Neural cell (in vitro differentiated cells): ENCODE measurements around the gene SUSD3. TPM values are rescaled to one million over a fixed set of nuclear protein-coding genes. Genes with fewer than 3 reads are reported as not detected.

ENCODE experiments used
- H2AFZ ChIP-seq: fragments of 200-600, 300-800 bp; sonication (generic), shearing (Covaris generic); 2 replicates; pipeline ENCODE4 v1.6.0; 2014; ENCODE audit warnings: low read depth, mild to moderate bottlenecking, antibody characterized with exemption, low read length, moderate library complexity
- H3F3A ChIP-seq: fragments of 200-600 bp; shearing (Covaris generic); 2 replicates; pipeline ENCODE4 v1.6.1; 2016; ENCODE audit warnings: mild to moderate bottlenecking, moderate library complexity, mixed read lengths, antibody characterized with exemption, low read length; ENCODE audit not compliant: insufficient read depth, poor library complexity, severe bottlenecking
- H3K27ac ChIP-seq: fragments of 200-600, 300-800 bp; sonication (generic), shearing (Covaris generic); 2 replicates; pipeline ENCODE4 v1.5.1; 2014; ENCODE audit warnings: mild to moderate bottlenecking, low read length, moderate library complexity
- H3K27me3 ChIP-seq: fragments of 300-800, 200-600 bp; sonication (generic), shearing (Covaris generic); 2 replicates; pipeline ENCODE4 v1.6.0; 2014; ENCODE audit warnings: mild to moderate bottlenecking, low read depth, low read length, moderate library complexity; ENCODE audit not compliant: insufficient read depth
- H3K36me3 ChIP-seq: fragments of 300-800, 200-600 bp; sonication (generic), shearing (Covaris generic); 2 replicates; pipeline ENCODE4 v1.5.1; 2014; ENCODE audit warnings: mild to moderate bottlenecking, antibody characterized with exemption, low read length, moderate library complexity; ENCODE audit not compliant: insufficient read depth
- H3K4me2 ChIP-seq: fragments of 300-800, 200-600 bp; sonication (generic), shearing (Covaris generic); 2 replicates; pipeline ENCODE4 v1.6.0; 2014; ENCODE audit warnings: mild to moderate bottlenecking, low read length
- H3K4me3 ChIP-seq: fragments of 300-800, 200-600 bp; sonication (generic), shearing (Covaris generic); 2 replicates; pipeline ENCODE4 v1.5.1; 2014; ENCODE audit warnings: mild to moderate bottlenecking, low read length, moderate library complexity
- H3K79me2 ChIP-seq: fragments of 200-600 bp; shearing (Covaris generic); replicated peaks from 2 replicates; pipeline ENCODE4 v1.6.0; 2014; ENCODE audit warnings: mild to moderate bottlenecking, low read length, moderate library complexity; ENCODE audit not compliant: insufficient read depth
- H3K9ac ChIP-seq: fragments of 300-800, 200-600 bp; sonication (generic), shearing (Covaris generic); 2 replicates; pipeline ENCODE4 v1.6.1; 2016; ENCODE audit warnings: mild to moderate bottlenecking, low read length, mixed read lengths
- H3K9me2 ChIP-seq: fragments of 200-600 bp; shearing (Covaris generic); 2 replicates; pipeline ENCODE4 v1.6.1; 2016; ENCODE audit warnings: mild to moderate bottlenecking, low read length, mixed read lengths; ENCODE audit not compliant: insufficient read depth
- H3K9me3 ChIP-seq: fragments of 200-600, 300-800 bp; sonication (generic), shearing (Covaris generic); 2 replicates; pipeline ENCODE4 v1.6.1; 2016; ENCODE audit warnings: mild to moderate bottlenecking, mixed run types, low read length, moderate library complexity, mixed read lengths
- H4K20me1 ChIP-seq: fragments of 200-600 bp; shearing (Covaris generic); 2 replicates; pipeline ENCODE4 v1.6.1; 2016; ENCODE audit warnings: mild to moderate bottlenecking, mixed run types; ENCODE audit not compliant: insufficient read depth
- EP300 ChIP-seq: fragments of 450-650 bp; conservative IDR thresholded peaks from 2 replicates; pipeline ENCODE4 v1.6.1; 2014; ENCODE audit warnings: antibody characterized with exemption, mild to moderate bottlenecking, moderate library complexity; ENCODE audit not compliant: poor library complexity, severe bottlenecking
- EZH2 ChIP-seq: fragments of 200-600, 300-800 bp; shearing (Covaris generic), sonication (generic); IDR thresholded peaks from 2 replicates; pipeline ENCODE4 v1.6.1; 2014; ENCODE audit warnings: antibody characterized with exemption, low read length, borderline replicate concordance, mild to moderate bottlenecking; ENCODE audit not compliant: insufficient read depth, poor library complexity, severe bottlenecking
- MXI1 ChIP-seq: fragments of 450-650 bp; conservative IDR thresholded peaks from 2 replicates; pipeline ENCODE4 v1.6.1; 2014; ENCODE audit warnings: antibody characterized with exemption, mild to moderate bottlenecking; ENCODE audit not compliant: poor library complexity, severe bottlenecking
- POLR2AphosphoS5 ChIP-seq: IDR thresholded peaks from 2 replicates; pipeline ENCODE4 v1.6.1; 2012
- RAD21 ChIP-seq: fragments of 450-650 bp; conservative IDR thresholded peaks from 2 replicates; pipeline ENCODE4 v1.6.1; 2014; ENCODE audit warnings: antibody characterized with exemption, mild to moderate bottlenecking, moderate library complexity
- SMC3 ChIP-seq: fragments of 450-650 bp; conservative IDR thresholded peaks from 2 replicates; pipeline ENCODE4 v1.6.1; 2014; ENCODE audit warnings: antibody characterized with exemption, mild to moderate bottlenecking, moderate library complexity; ENCODE audit not compliant: poor library complexity
- TAF1 ChIP-seq: IDR thresholded peaks from 2 replicates; pipeline ENCODE4 v1.6.1; 2012; ENCODE audit warnings: low read depth
- polyA plus RNA-seq: library from polyadenylated mRNA; depleted of rRNA; stranded (reverse); fragments of >200 nt; gene quantifications from 2 replicates; pipeline ENCODE4 v1.2.3, GENCODE V29; 2014
- TF ChIP-seq, protein P1 (sequence below): IDR thresholded peaks from 2 replicates; pipeline ENCODE4 v1.6.1; 2012; ENCODE audit warnings: borderline replicate concordance
- TF ChIP-seq, protein P2 (sequence below): fragments of 450-650 bp; IDR thresholded peaks from 2 replicates; pipeline ENCODE4 v1.5.1; 2014; ENCODE audit warnings: antibody characterized with exemption, mild to moderate bottlenecking, moderate library complexity; ENCODE audit not compliant: poor library complexity, severe bottlenecking

SUSD3 gene
- polyA plus RNA-seq, 1 donor from 2014 or later = not detected

- no peak overlapping the region for H3K4me2 ChIP-seq
- no peak overlapping the region for H2AFZ ChIP-seq
- no peak overlapping the region for H3K4me3 ChIP-seq
- H3K9me2 ChIP-seq = no peaks in the 10 kb centered on the region
- no peaks in the 10 kb centered on the region for H4K20me1 ChIP-seq
- H3K9me3 ChIP-seq = no peaks in the 10 kb centered on the region
- TF ChIP-seq EP300 (no peak), EZH2 (no peak), POLR2AphosphoS5 (no peak)
- TF ChIP-seq, protein P1, sequence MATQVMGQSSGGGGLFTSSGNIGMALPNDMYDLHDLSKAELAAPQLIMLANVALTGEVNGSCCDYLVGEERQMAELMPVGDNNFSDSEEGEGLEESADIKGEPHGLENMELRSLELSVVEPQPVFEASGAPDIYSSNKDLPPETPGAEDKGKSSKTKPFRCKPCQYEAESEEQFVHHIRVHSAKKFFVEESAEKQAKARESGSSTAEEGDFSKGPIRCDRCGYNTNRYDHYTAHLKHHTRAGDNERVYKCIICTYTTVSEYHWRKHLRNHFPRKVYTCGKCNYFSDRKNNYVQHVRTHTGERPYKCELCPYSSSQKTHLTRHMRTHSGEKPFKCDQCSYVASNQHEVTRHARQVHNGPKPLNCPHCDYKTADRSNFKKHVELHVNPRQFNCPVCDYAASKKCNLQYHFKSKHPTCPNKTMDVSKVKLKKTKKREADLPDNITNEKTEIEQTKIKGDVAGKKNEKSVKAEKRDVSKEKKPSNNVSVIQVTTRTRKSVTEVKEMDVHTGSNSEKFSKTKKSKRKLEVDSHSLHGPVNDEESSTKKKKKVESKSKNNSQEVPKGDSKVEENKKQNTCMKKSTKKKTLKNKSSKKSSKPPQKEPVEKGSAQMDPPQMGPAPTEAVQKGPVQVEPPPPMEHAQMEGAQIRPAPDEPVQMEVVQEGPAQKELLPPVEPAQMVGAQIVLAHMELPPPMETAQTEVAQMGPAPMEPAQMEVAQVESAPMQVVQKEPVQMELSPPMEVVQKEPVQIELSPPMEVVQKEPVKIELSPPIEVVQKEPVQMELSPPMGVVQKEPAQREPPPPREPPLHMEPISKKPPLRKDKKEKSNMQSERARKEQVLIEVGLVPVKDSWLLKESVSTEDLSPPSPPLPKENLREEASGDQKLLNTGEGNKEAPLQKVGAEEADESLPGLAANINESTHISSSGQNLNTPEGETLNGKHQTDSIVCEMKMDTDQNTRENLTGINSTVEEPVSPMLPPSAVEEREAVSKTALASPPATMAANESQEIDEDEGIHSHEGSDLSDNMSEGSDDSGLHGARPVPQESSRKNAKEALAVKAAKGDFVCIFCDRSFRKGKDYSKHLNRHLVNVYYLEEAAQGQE = no peak
- H3F3A ChIP-seq = no peaks in the 10 kb centered on the region
- no peak overlapping the region for H3K27ac ChIP-seq
- H3K27me3 ChIP-seq = no peaks in the 10 kb centered on the region
- H3K79me2 ChIP-seq = no peaks in the 10 kb centered on the region
- no peak overlapping the region for H3K9ac ChIP-seq
- H3K36me3 ChIP-seq = no peaks in the 10 kb centered on the region
Observed at GRCh38 chr9:93049491-93049890, 9.0 kb upstream of the SUSD3 start.

GRCh38 chr9:93050231-93050630 lies 8.3 kb upstream of the SUSD3 start:
- TF ChIP-seq, protein P1 = no peak
- TF ChIP-seq TAF1 (no peak), POLR2AphosphoS5 (no peak), RAD21 (no peak), EZH2 (no peak), MXI1 (no peak), EP300 (no peak), SMC3 (no peak)
- TF ChIP-seq, protein P2, sequence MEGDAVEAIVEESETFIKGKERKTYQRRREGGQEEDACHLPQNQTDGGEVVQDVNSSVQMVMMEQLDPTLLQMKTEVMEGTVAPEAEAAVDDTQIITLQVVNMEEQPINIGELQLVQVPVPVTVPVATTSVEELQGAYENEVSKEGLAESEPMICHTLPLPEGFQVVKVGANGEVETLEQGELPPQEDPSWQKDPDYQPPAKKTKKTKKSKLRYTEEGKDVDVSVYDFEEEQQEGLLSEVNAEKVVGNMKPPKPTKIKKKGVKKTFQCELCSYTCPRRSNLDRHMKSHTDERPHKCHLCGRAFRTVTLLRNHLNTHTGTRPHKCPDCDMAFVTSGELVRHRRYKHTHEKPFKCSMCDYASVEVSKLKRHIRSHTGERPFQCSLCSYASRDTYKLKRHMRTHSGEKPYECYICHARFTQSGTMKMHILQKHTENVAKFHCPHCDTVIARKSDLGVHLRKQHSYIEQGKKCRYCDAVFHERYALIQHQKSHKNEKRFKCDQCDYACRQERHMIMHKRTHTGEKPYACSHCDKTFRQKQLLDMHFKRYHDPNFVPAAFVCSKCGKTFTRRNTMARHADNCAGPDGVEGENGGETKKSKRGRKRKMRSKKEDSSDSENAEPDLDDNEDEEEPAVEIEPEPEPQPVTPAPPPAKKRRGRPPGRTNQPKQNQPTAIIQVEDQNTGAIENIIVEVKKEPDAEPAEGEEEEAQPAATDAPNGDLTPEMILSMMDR = no peak
- H3K4me3 ChIP-seq = no peak overlapping the region
- no peaks in the 10 kb centered on the region for H3K79me2 ChIP-seq
- no peaks in the 10 kb centered on the region for H3F3A ChIP-seq
- no peak overlapping the region for H3K27ac ChIP-seq
- H3K4me2 ChIP-seq = no peak overlapping the region
- no peaks in the 10 kb centered on the region for H3K9me2 ChIP-seq
- no peaks in the 10 kb centered on the region for H3K36me3 ChIP-seq
- H3K9me3 ChIP-seq = no peaks in the 10 kb centered on the region
- H2AFZ ChIP-seq = no peak overlapping the region
- H3K27me3 ChIP-seq = no peaks in the 10 kb centered on the region
- no peaks in the 10 kb centered on the region for H4K20me1 ChIP-seq
- no peak overlapping the region for H3K9ac ChIP-seq
